Urinary bladder (tissue), 4 donors: ENCODE measurements around the gene LRRC56. TPM values are rescaled to one million over a fixed set of nuclear protein-coding genes. Genes with fewer than 3 reads are reported as not detected.

Source experiments
- DNase-seq: peaks from one replicate; pipeline ENCODE4 v3.0.0-alpha.2; 2015; ENCODE audit errors: extremely low spot score
- H3K27ac ChIP-seq: one replicate; pipeline ENCODE4 v1.5.1; 2013; ENCODE audit warnings: low read depth, mild to moderate bottlenecking, moderate library complexity
- H3K36me3 ChIP-seq: one replicate; pipeline ENCODE4 v1.6.1; 2013; ENCODE audit warnings: mild to moderate bottlenecking, moderate library complexity; ENCODE audit not compliant: insufficient read depth
- H3K4me1 ChIP-seq: one replicate; pipeline ENCODE4 v1.6.1; 2013; ENCODE audit warnings: mild to moderate bottlenecking, moderate library complexity; ENCODE audit not compliant: insufficient read depth
- H3K4me3 ChIP-seq: one replicate; pipeline ENCODE4 v1.5.1; 2013; ENCODE audit warnings: low read depth, low read length
- WGBS: extraction: QIAGEN DNeasy Blood & Tissue Kit; methylation state at CpG from one replicate; pipeline ENCODE4 v1.1.7; 2013; 5-methylcytosine and 5-hydroxymethylcytosine counted together
- polyA plus RNA-seq: library from polyadenylated mRNA; stranded (reverse); fragments of 200-250 nt; gene quantifications from one replicate; pipeline ENCODE4 v1.2.3, GENCODE V29; 2013
- small RNA-seq: library from RNA; depleted of rRNA; stranded (forward); fragments of <200 nt; gene quantifications from one replicate; pipeline ENCODE3, GENCODE V24; 2014
- total RNA-seq: library from RNA; depleted of rRNA; stranded (reverse); fragments of >200 nt; gene quantifications from one replicate; pipeline ENCODE4 v1.2.3, GENCODE V29; 2014
- donor health status: healthy with polysubstance abuse.
- donor health status: healthy.

LRRC56 gene
- total and polyA plus RNA-seq, 2 donors, result 0.90 to 0.96 TPM

GRCh38 chr11:598005-598680 lies 60.8 kb downstream of the LRRC56 start:
- no peak for DNase-seq
- Histone ChIP-seq H3K4me3 (no peak overlapping the region), H3K36me3 (peaks cover 8% of the 10 kb centered on the region), H3K27ac (no peak overlapping the region), H3K4me1 (no peaks in the 10 kb centered on the region)
- WGBS, result 77% methylated on average over 30 of the region's 30 CpGs

- no peaks in the 10 kb centered on the region for H3K4me1 ChIP-seq
- WGBS, result 94% methylated on average over 23 of the region's 23 CpGs
- H3K36me3 ChIP-seq, result peaks cover 3% of the 10 kb centered on the region
- no peak for DNase-seq
- no peak overlapping the region for H3K4me3 ChIP-seq
- H3K27ac ChIP-seq, result no peak overlapping the region
Measured at GRCh38 chr11:601573-602245, 64.4 kb downstream of the LRRC56 start.

- no peak for DNase-seq
- H3K36me3 ChIP-seq, result peaks cover 4% of the 10 kb centered on the region
- WGBS, result 91% methylated on average over 13 of the region's 13 CpGs
Measured at GRCh38 chr11:603154-603553, 65.8 kb downstream of the LRRC56 start.

More at GRCh38 chr11:603154-603553, 65.8 kb downstream of the LRRC56 start:
- H3K4me3 ChIP-seq, result no peak overlapping the region
- H3K27ac ChIP-seq, result no peak overlapping the region
- no peaks in the 10 kb centered on the region for H3K4me1 ChIP-seq

Small RNAs within 50 kb of the gene (small RNA-seq; reads per million reads assigned to genes)
- gene MIR210, result 7.3 reads per million, percentile 93 among the genes with 10 or more reads in this experiment

Other genes starting within 250 kb of the LRRC56 start
- 9.5 TPM for gene PGGHG, start 248.4 kb upstream of the LRRC56 start, total RNA-seq
- gene PGGHG, start 248.4 kb upstream of the LRRC56 start, polyA plus RNA-seq, result 36.3 TPM
- gene IFITM5, start 238.0 kb upstream of the LRRC56 start, total RNA-seq, result not detected
- not detected for gene IFITM5, start 238.0 kb upstream of the LRRC56 start, polyA plus RNA-seq
- 14.8 TPM for gene IFITM2, start 229.7 kb upstream of the LRRC56 start, total RNA-seq
- gene IFITM2, start 229.7 kb upstream of the LRRC56 start, polyA plus RNA-seq, result 765 TPM
- 20.9 TPM for gene IFITM1, start 223.5 kb upstream of the LRRC56 start, total RNA-seq
- 599 TPM for gene IFITM1, start 223.5 kb upstream of the LRRC56 start, polyA plus RNA-seq
- 43.2 TPM for gene IFITM3, start 216.7 kb upstream of the LRRC56 start, total RNA-seq
- 2,675 TPM for gene IFITM3, start 216.7 kb upstream of the LRRC56 start, polyA plus RNA-seq
- 13.4 TPM for gene B4GALNT4, start 168.0 kb upstream of the LRRC56 start, total RNA-seq
- 5.1 TPM for gene B4GALNT4, start 168.0 kb upstream of the LRRC56 start, polyA plus RNA-seq
- gene PKP3, start 143.3 kb upstream of the LRRC56 start, total RNA-seq, result 5.2 TPM
- gene PKP3, start 143.3 kb upstream of the LRRC56 start, polyA plus RNA-seq, result 8.4 TPM
- 11.8 TPM for gene SIGIRR, start 122.5 kb upstream of the LRRC56 start, total RNA-seq
- gene SIGIRR, start 122.5 kb upstream of the LRRC56 start, polyA plus RNA-seq, result 61.2 TPM
- gene ANO9, start 95.5 kb upstream of the LRRC56 start, total RNA-seq, result 1.3 TPM
- 5.1 TPM for gene ANO9, start 95.5 kb upstream of the LRRC56 start, polyA plus RNA-seq
- gene PTDSS2, start 87.2 kb upstream of the LRRC56 start, total RNA-seq, result 13.5 TPM
- 27.0 TPM for gene PTDSS2, start 87.2 kb upstream of the LRRC56 start, polyA plus RNA-seq
- gene RNH1, start 30.3 kb upstream of the LRRC56 start, total RNA-seq, result 71.5 TPM
- gene RNH1, start 30.3 kb upstream of the LRRC56 start, polyA plus RNA-seq, result 271 TPM
- 8.7 TPM for gene HRAS, start 2.0 kb upstream of the LRRC56 start, total RNA-seq
- 79.0 TPM for gene HRAS, start 2.0 kb upstream of the LRRC56 start, polyA plus RNA-seq
- gene LMNTD2, start 23.2 kb downstream of the LRRC56 start, total RNA-seq, result 0.37 TPM
- 1.2 TPM for gene LMNTD2, start 23.2 kb downstream of the LRRC56 start, polyA plus RNA-seq
- 3.3 TPM for gene RASSF7, start 23.4 kb downstream of the LRRC56 start, total RNA-seq
- gene RASSF7, start 23.4 kb downstream of the LRRC56 start, polyA plus RNA-seq, result 13.8 TPM
- gene PHRF1, start 38.9 kb downstream of the LRRC56 start, total RNA-seq, result 16.5 TPM
- 21.1 TPM for gene PHRF1, start 38.9 kb downstream of the LRRC56 start, polyA plus RNA-seq
- 9.8 TPM for gene IRF7, start 78.4 kb downstream of the LRRC56 start, total RNA-seq
- 23.2 TPM for gene IRF7, start 78.4 kb downstream of the LRRC56 start, polyA plus RNA-seq
- gene CDHR5, start 87.4 kb downstream of the LRRC56 start, total RNA-seq, result not detected
- 0.05 TPM for gene CDHR5, start 87.4 kb downstream of the LRRC56 start, polyA plus RNA-seq
- gene SCT, start 89.7 kb downstream of the LRRC56 start, total RNA-seq, result not detected
- not detected for gene SCT, start 89.7 kb downstream of the LRRC56 start, polyA plus RNA-seq
- not detected for gene DRD4, start 99.7 kb downstream of the LRRC56 start, total RNA-seq
- gene DRD4, start 99.7 kb downstream of the LRRC56 start, polyA plus RNA-seq, result 0.39 TPM
- gene DEAF1, start 157.7 kb downstream of the LRRC56 start, total RNA-seq, result 14.9 TPM
- gene DEAF1, start 157.7 kb downstream of the LRRC56 start, polyA plus RNA-seq, result 29.7 TPM
- gene TMEM80, start 158.3 kb downstream of the LRRC56 start, total RNA-seq, result 10.8 TPM
- 36.8 TPM for gene TMEM80, start 158.3 kb downstream of the LRRC56 start, polyA plus RNA-seq
- 12.4 TPM for gene EPS8L2, start 168.7 kb downstream of the LRRC56 start, total RNA-seq
- gene EPS8L2, start 168.7 kb downstream of the LRRC56 start, polyA plus RNA-seq, result 23.2 TPM
- gene TALDO1, start 209.9 kb downstream of the LRRC56 start, total RNA-seq, result 62.9 TPM
- 201 TPM for gene TALDO1, start 209.9 kb downstream of the LRRC56 start, polyA plus RNA-seq
- 26.4 TPM for gene GATD1, start 240.0 kb downstream of the LRRC56 start, total RNA-seq
- gene GATD1, start 240.0 kb downstream of the LRRC56 start, polyA plus RNA-seq, result 43.3 TPM